HG03469 (cell line): ENCODE results near the gene CCDC187.

Source experiments
- ATAC-seq: cut with Tn5 transposase; IDR thresholded peaks from one replicate; pipeline ENCODE4 v1.9.1; 2021; ENCODE audit warnings: mild to moderate bottlenecking, moderate library complexity, moderate number of reproducible peaks; ENCODE audit not compliant: unreplicated experiment

Gene CCDC187

DNA sequence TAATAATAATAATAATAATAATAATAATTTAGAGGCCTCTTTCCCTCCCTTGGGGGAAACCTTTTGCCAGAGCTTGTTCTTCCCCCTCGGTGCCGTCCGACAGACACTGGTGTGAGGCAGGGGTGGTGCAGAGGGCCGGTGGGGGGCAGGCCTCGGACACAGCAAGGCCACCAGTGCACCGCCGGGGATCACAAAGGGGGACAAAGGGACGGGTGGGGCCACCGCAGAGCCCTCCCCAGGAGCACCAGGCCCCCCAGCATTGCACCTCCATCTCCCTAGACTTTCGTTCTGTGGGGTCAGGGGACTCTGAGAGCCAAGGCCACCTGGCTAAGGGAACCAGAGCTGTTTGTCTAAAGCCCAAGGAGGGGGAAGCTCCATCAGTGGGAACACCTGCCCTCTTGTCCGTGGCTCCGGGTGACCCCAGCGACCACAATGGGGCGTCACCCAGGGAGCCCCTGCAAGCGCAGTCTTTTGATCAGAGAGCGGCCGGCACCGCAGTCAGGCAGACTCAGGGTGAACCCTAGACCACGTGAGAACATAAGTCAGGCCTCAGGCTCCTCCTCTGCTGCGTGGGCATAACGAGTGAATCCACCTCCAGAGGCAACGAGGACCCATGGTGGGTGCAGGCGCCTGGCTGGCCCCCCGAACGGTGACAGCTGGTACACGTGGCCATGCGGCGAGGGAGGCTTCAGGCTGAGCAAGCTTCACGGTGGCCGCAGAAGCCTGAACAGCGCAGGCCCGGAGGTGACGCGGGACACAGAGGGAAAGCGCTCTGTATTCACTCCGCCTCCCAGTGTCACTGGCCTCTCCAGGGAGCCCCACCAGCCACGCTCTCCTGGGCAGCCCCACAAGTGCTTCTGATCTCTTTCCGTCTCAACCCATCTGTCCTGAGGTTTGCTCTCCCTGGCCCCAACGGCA lies 46.3 kb downstream of the CCDC187 start:
- ATAC-seq: no peak

GRCh38 chr9:136255896-136256890 lies 47.7 kb downstream of the CCDC187 start:
- no peak for ATAC-seq

DNA sequence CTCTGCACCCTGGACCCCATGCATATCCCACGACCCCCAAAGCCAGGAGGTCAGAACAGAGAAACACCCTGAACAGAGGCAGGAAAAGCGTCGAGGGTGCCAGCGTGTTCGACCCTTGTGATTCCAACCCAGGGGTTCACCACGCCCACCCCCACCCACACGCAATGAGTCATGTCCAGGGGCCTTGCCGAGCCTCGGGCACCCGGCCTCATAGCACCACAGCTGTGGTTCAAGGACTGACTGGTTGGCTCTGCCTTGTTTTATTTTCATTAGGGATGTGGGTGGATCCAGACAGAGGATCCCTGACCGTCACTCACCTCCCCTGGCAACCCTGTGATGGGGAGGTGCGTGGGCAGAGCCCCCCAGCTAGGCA lies 48.7 kb downstream of the CCDC187 start:
- ATAC-seq: no peak

DNA sequence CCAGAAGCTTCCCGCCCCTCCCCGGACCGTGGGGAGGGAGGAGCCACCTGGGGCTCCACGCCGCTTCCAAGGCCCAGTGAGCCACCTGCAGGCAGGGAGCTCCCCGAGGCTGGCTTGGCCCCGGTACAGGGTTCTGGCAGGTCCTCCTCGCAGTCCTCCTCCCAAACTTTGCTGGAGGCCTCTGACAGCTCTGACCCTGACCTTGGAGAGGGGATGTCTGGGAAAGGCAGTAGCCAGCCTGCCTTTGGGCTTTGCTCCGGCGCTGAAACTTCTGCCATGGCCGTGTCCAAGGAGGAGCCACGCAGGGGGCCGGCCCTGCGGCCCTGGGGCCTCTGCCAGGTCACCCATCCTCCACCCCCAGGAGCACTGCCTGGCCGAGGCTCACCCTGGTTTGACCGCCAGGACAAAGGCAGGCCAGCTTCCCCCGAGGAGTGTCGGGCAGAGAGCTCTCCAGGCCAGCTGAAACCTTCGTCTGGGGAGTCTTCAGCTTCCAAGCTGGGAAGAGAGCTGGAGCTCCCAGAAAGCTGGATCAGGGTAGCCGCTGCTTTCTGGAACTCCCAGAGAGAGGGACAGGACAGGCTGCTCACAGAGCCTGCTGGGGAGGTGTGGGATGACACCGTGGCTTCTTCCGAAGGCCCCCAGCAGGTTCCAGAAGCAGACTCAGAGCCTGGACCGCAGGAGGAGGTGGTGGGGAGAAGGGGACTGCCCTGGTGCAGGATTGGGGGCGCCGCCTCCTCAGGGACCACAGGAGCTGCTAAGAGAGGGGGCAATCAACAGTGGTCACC lies 49.3 kb downstream of the CCDC187 start:
- ATAC-seq: no peak

DNA sequence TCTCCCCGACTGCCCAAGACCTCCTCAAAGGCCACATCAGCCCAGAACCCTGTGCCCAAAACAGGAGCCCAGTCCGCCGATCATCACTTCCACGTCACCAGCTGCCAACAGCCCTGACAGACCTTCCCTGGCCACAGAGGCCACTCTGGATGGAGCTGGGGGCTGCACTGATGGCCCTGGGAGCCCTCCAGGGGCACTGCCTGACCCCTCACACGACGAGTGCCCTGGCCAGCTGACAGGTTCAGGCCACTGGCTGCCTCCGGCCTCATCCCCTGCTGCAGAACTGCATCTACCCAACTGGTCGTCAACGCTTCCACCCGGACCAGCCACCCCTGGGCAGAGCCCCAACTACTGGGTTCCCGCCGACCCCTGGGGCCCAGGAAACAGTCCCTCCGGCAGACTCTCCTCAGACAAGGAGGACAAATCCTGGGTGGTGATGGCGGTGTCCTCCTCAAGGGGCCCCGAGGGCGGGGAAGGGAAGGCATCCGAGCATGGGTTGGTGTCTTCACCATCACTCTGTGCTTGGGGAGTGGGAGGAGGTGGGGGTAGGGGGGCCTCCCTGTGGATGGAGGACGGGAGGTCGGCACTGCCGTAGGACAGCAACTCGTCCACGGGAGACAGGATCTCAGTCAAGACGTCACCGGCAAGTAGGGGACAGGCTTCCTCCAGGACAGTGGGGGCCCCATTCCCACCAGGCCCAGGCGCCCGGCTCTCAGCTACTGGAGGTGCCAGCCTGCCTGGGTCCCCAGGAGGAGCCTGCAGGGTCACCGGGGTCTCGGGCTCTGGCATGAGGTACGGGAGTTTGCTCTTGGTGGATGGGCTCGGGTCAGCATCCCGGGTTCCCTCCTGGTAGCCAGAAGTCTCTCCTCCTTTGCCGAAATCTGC lies 50.4 kb downstream of the CCDC187 start:
- ATAC-seq: no peak

DNA sequence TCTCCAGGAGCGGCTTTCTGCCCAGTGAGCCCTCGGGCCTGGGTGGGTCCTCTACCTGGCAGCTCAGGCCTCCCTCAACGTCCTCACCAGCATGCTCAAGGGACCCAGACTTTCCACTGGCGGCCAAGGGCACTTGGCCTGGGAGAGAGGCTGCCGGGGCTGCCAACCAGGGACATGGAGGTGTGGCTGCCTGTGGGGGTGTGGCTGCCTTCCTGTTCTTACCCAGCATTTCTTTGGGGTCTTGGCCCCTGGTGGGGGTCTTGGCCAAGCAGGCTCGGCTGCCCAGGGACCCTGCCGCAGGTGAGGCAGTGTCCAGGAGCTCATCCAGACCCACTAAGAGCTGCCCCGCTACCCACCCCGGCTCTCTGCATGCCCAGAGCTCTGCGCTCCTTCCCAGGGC lies 51.0 kb downstream of the CCDC187 start:
- no peak for ATAC-seq

DNA sequence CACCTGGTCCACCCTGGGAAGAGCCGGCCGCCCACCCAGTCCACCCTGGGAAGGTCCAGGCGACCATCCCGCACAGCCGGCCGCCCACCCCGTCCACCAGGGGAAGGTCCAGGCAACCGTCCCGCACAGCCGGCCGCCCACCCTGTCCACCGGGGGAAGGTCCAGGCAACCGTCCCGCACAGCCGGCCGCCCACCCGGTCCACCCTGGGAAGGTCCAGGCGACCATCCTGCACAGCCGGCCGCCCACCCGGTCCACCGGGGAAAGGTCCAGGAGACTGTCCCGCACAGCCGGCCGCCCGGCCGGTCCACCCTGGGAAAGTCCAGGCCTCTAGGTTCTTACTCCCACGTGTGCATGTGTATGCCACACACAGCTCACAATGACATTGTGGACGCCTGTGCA lies 51.6 kb downstream of the CCDC187 start:
- ATAC-seq: no peak

- no peak for ATAC-seq
Observed at GRCh38 chr9:136251264-136252115, 52.4 kb downstream of the CCDC187 start.

DNA sequence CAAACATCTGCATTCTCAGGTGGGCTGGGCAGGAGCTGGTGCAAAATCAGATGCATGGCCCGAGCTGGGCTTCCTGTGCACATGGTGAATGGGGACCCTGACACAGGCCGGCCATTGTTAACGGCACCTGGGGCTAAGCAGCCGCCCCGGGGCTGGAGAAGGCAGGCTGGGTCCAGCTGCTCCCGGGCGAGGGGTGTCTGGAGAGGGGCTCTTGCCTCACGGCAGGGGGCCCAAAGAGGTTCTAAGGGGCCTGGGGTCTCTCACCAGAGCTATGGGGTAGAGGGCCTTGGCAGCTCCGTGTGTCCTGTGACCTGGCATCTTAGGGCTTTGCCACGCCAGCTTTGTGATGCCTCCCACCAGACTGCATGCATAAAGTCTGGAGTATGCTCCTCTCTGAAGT lies 53.2 kb downstream of the CCDC187 start:
- ATAC-seq: no peak

- ATAC-seq: no peak
Observed at GRCh38 chr9:136249877-136250559, 53.9 kb downstream of the CCDC187 start.

DNA sequence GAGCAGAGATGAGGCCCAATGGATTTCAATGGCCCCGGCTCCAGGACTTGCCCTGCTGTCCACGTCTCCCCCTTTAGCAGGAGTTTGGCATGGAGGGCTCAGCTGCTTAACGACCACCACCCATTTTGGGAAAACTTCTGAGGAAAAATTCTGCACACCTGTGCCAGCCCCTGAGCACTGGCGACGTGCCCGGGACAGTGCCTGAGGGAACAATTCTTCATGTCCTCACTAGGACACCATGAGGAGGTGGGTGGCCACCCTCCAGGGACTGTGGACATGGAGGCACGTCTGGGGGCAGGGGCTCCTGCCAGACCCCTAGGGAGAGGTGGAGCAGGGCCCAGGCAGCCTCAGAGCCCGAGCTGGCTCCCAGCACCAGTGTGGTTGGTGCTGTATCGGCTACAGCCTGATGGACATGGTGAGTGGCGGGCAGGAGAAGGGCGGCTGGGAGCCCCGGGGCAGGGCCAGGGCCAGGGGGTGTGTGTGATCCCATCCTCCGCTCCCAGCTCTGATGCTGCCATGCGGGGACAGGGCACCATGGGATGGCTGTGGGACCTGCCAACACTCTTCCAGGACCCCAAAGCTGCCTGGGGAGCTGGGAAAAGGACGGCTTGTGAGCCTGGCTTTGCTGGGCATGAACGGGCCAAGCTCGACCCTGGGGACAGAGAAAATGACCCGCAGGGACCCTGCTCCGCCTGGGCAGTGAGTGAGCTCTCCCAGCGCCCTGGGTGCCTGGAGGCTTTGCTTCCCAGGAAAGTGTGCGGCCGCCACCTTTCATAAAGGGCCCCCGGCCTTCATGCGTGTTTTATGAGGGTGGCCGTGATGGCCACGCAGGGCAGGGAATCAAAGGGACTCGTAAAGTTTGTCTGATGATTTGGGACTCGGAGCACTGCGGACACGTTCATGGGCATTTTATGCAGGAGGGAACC lies 54.7 kb downstream of the CCDC187 start:
- no peak for ATAC-seq

DNA sequence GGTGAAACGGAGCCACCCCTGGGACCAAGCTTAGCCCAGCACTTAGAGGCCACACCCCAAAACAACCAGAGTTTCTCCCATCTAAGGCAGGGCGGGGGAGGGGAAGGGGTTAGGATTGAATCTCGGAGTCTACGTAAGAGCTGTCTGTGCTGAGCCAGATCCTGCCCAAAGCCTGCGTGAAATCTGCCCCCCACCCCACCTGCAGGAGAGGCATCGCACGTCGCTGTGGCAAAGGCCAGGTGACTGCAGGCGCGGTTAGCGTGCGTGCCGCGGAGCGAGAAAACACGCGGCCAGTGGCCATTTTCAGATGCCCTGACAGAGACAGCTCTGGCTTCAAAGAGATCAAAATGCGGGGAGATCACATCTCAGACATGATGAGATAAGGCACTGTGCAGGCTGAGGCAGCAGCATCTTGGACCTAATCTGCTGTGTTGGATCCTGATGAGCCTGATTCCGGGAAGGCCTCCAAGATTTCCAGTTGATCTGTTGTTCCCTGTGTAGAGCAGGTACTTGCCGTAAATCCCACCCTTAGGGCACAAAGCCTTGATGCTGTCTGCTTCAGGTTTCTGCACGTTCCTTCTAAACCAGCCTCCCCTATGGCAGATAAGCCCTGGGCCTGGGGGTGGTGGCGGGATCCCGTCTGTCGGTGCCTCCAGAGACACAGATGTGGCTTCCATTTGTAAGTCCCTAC lies 55.8 kb downstream of the CCDC187 start:
- no peak for ATAC-seq

DNA sequence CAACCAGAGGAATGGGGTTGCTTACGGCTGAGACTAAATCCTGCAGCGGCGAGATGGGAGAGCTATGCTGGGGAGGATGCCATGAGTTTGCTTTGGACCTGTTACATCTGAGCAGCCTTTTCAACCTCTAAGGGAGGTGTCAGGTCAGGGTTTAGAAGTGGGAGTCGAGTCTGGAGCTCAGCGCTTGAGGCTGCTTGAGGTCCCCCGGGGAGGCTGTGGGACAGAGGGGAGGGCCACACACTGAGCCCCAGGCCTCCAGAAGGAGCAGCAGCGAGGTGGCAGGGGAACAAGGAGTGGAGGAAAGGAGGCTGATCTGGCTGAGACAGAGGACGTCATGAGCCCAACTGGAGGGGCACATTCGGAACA lies 56.4 kb downstream of the CCDC187 start:
- ATAC-seq: no peak

DNA sequence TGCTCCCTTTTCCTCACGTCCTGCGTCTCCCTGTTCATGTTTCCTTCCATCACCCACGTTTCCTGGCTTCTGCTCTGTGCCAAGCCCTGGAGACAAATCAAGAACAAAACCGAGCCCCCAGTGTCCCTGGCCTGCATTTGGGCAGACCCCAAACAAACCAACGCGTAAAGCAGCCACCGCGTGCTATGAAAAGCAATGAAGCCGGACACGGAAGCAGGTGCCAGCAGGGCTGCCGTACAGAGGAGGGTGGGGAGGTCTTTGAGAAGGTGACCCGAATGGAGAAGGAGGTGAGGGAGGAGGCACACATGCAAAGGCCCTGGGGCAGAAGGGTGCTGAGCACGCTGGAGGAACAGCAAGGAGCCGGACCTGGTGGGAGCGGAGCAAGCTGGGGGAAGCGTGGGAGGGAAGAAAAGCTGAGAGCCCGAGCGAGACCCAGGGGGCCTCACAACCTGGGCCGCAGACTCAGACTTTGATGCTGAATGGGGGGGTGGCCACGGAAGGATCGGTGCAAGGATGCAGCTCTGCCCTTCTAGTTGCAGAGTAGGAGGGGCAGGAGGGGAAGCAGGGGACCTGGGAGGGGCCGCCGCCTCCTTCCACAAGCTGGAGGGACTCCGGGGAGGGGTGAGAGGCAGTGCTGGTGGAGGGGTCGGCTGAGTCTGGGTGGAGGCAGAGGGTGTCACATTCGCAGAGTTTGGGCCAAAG lies 56.9 kb downstream of the CCDC187 start:
- ATAC-seq: no peak

DNA sequence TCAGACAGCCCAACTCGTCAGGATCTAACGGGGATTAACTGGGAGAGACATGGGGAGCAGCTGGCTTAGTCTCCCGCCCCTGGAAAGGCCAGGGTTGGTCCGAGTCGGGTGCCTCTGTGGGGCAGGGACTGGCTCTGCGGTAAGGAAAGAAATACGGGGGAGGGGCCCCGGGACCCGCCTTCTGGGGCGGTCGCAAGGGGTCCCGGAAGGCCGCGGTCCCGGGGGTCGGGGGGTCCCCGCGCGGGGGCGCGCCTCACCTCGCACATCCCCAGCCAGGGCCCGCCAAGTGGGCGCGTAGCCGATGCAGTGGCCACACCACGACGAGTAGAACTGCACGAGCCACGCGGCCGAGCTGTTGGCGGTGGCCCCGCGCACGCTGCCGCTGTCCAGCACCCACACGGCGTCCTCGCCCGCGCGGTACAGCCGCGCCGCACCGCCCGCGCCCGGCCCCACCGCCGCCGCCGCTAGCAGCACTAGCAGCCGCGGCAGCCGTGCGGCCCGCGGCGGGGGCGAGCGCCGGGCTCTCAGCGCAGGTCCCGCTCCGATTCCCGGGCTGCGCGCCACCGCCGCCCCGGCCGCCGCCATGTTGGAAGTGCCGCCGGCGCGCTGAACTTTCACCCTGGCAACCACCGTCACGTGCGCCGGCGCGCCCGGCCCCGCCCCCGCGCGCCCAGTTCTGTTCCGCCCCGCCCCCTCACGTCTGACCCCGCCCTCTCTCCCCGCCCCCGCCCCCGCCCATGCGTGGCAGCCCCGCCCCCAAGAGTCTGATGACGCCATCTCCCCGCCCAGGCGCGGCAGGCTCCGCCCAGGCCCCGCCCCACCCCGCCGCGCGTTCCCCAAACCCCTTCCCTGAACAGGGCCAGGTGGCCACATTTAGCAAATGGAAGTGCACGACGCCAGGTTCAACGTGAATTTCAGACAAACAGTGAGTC lies 58.4 kb downstream of the CCDC187 start, which contains the start of gene QSOX2:
Gene QSOX2, minus strand, starts transcription at position 594 of the 932 bp plus-strand sequence. Its CDS starts 9 bp downstream, at position 585.
- ATAC-seq: no peak
